ENCODE data around the gene LTB. TPM values are rescaled to one million over a fixed set of nuclear protein-coding genes. Genes with fewer than 3 reads are reported as not detected.

Gene LTB
- polyA plus RNA-seq, 3 donors: 12.6 to 25.5 (median 21.6) TPM

DNA sequence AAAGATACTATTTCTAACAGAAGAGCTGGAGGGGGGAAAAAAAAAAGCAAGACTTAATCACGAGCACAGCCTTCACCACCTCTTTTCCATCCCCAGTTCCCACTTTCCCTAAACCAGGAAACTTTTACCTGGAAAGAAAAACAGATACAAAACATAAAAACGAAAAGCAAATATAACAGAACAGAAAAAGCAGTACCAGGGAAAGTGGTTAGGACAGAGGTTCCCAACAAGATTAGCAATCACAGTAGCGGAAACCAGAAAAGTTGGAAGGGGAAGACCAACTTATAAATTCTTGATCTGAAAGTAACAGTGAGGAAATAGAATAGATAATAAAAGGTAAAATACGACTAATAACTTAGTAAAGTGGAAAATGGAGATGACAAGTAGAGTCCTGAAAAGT lies 41.6 kb downstream of the LTB start:
- H3K4me1 ChIP-seq (ENCODE audit: control insufficient read depth in 1 of 2, insufficient read depth in 2 of 2, low read length in 2 of 2): peaks cover 32 to 38% of the 10 kb centered on the region in 2 donors
- peak overlapping the region in 1 of 2 donors; percentile 97 for H3K27ac ChIP-seq (ENCODE audit: low read depth in 1 of 2, low read length in 2 of 2)
- peak overlapping the region; percentile 63 to 95 (median 85) for H3K4me3 ChIP-seq (replicated peaks in 1 of 3; ENCODE audit: low read depth in 2 of 3, low read length in 3 of 3)
- H3K9me3 ChIP-seq (replicated peaks in 1 of 2; ENCODE audit: control insufficient read depth in 1 of 2, insufficient read depth in 1 of 2, low read length in 2 of 2): no peaks in the 10 kb centered on the region
- H3K27me3 Mint-ChIP-seq (ENCODE audit: low read depth in 3 of 3): no peaks in the 10 kb centered on the region
- H3K79me2 ChIP-seq (ENCODE audit: insufficient read depth, low read length): peaks cover 78% of the 10 kb centered on the region
- peaks cover 45 to 48% of the 10 kb centered on the region in 2 donors for H3K36me3 ChIP-seq (replicated peaks in 1 of 2; ENCODE audit: control insufficient read depth in 1 of 2, insufficient read depth in 2 of 2, low read length in 2 of 2)
- TF ChIP-seq, protein P1, sequence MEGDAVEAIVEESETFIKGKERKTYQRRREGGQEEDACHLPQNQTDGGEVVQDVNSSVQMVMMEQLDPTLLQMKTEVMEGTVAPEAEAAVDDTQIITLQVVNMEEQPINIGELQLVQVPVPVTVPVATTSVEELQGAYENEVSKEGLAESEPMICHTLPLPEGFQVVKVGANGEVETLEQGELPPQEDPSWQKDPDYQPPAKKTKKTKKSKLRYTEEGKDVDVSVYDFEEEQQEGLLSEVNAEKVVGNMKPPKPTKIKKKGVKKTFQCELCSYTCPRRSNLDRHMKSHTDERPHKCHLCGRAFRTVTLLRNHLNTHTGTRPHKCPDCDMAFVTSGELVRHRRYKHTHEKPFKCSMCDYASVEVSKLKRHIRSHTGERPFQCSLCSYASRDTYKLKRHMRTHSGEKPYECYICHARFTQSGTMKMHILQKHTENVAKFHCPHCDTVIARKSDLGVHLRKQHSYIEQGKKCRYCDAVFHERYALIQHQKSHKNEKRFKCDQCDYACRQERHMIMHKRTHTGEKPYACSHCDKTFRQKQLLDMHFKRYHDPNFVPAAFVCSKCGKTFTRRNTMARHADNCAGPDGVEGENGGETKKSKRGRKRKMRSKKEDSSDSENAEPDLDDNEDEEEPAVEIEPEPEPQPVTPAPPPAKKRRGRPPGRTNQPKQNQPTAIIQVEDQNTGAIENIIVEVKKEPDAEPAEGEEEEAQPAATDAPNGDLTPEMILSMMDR (IDR thresholded peaks at IDR 0.05): no peak
- DNase-seq: no peak
- H2AFZ ChIP-seq (ENCODE audit: insufficient read depth, low read depth, low read length, poor library complexity, severe bottlenecking): no peak overlapping the region
- peak overlapping the region; percentile 95 to 96 for H3K4me3 Mint-ChIP-seq
- no CpG with 5 or more reads among the region's 4 CpGs for WGBS (ENCODE audit: insufficient coverage)
- H3K27me3 ChIP-seq (ENCODE audit: control insufficient read depth in 2 of 2, insufficient read depth in 2 of 2, low read length in 2 of 2): no peaks in the 10 kb centered on the region
- peaks cover 43 to 48% of the 10 kb centered on the region in 2 donors for H3K36me3 Mint-ChIP-seq
- peak overlapping the region in 6 of 7 donors; percentile 91 to 100 (median 98) for H3K27ac Mint-ChIP-seq
- H3K9ac ChIP-seq (ENCODE audit: insufficient read depth, low read length, poor library complexity, severe bottlenecking): peak overlapping the region; percentile 90
- peaks cover 0 to 2% (median 0%) of the 10 kb centered on the region in 7 donors for H3K9me3 Mint-ChIP-seq
- H4K20me1 ChIP-seq (ENCODE audit: insufficient read depth, low read length): peaks cover 54% of the 10 kb centered on the region
- H3K4me2 ChIP-seq (replicated peaks; ENCODE audit: extremely low read depth, low read length, poor library complexity, severe bottlenecking): peak overlapping the region; percentile 97
- H3K4me1 Mint-ChIP-seq: peaks cover 36% of the 10 kb centered on the region
- intact Hi-C loops (cut with micrococcal nuclease): loop anchor here (5.0 to 10.0 kb wide), 7 partner anchors 43 to 414 kb away; partner anchors contain the start of genes MICB (in 2 of the 2), CLIC1 (in 1 of the 2), CSNK2B (in 1 of the 2) and LY6G5B (in 1 of the 2)

DNA sequence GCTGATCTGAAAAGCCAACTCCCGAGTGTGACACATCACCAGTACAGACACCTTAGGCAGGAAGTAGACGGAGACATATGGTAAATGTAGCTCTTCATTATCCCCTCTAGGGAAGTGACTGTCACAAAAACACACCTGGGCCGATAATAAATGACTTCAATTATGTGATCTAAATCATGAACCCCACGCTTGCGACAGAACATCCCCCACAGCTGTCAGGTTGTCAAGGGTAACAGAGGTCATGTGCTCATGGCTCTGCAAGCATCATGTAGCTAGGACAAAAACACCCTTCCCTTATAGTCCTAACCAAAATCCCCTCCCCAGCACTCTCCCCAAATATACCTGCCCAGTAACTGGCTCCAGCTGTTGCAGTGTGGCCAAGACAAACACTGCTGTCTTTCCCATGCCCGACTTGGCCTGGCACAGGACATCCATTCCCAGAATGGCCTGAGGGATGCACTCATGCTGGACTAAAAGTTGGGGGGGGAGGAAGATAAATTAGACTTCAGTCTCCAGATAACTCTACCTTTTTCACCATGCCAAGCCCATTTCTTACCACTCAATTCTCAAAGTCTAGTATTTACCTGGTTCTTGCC lies 43.3 kb downstream of the LTB start:
- peak overlapping the region in 1 of 3 experiments; percentile 95 for H3K4me3 ChIP-seq (replicated peaks in 1 of 3; ENCODE audit: low read depth in 2 of 3, low read length in 3 of 3)
- Mint-ChIP-seq H3K27me3 (ENCODE audit: low read depth in 3 of 3) (no peaks in the 10 kb centered on the region), H3K4me1 (peaks cover 36% of the 10 kb centered on the region), H3K27ac (peak overlapping the region in 5 of 7 donors; percentile 29 to 66 (median 41)), H3K36me3 (peaks cover 60 to 66% of the 10 kb centered on the region in 2 donors), H3K4me3 (peak overlapping the region in 1 of 2 donors; percentile 23), H3K9me3 (peaks cover 0 to 2% (median 0%) of the 10 kb centered on the region in 7 donors)
- H3K79me2 ChIP-seq (ENCODE audit: insufficient read depth, low read length): peaks cover 95% of the 10 kb centered on the region
- H3K4me2 ChIP-seq (replicated peaks; ENCODE audit: extremely low read depth, low read length, poor library complexity, severe bottlenecking): peak overlapping the region; percentile 97
- no peak overlapping the region for H2AFZ ChIP-seq (ENCODE audit: insufficient read depth, low read depth, low read length, poor library complexity, severe bottlenecking)
- peaks cover 63 to 65% of the 10 kb centered on the region in 2 donors for H3K36me3 ChIP-seq (replicated peaks in 1 of 2; ENCODE audit: control insufficient read depth in 1 of 2, insufficient read depth in 2 of 2, low read length in 2 of 2)
- WGBS (ENCODE audit: insufficient coverage): 81% methylated on average over 4 of the region's 6 CpGs
- H3K4me1 ChIP-seq (ENCODE audit: control insufficient read depth in 1 of 2, insufficient read depth in 2 of 2, low read length in 2 of 2): peaks cover 32 to 38% of the 10 kb centered on the region in 2 donors
- DNase-seq: no peak
- peaks cover 72% of the 10 kb centered on the region for H4K20me1 ChIP-seq (ENCODE audit: insufficient read depth, low read length)
- H3K27ac ChIP-seq (ENCODE audit: low read depth in 1 of 2, low read length in 2 of 2): peak overlapping the region in 1 of 2 donors; percentile 97
- TF ChIP-seq, protein P1 (IDR thresholded peaks at IDR 0.05): no peak
- H3K9ac ChIP-seq (ENCODE audit: insufficient read depth, low read length, poor library complexity, severe bottlenecking): peak overlapping the region; percentile 90
- intact Hi-C loops (cut with micrococcal nuclease): no loop called here
- no peaks in the 10 kb centered on the region for H3K27me3 ChIP-seq (ENCODE audit: control insufficient read depth in 2 of 2, insufficient read depth in 2 of 2, low read length in 2 of 2)
- H3K9me3 ChIP-seq (replicated peaks in 1 of 2; ENCODE audit: control insufficient read depth in 1 of 2, insufficient read depth in 1 of 2, low read length in 2 of 2): no peaks in the 10 kb centered on the region

Data from CD14-positive monocyte (primary cell).